SK-N-SH (cell line): ENCODE data around the gene AFAP1.

ENCODE experiments used
- NFIC ChIP-seq: IDR thresholded peaks from 2 replicates; pipeline ENCODE4 v1.4.0; 2012; ENCODE audit warnings: borderline replicate concordance
- POLR2AphosphoS5 ChIP-seq: IDR thresholded peaks from 2 replicates; pipeline ENCODE4 v1.6.1; 2012; ENCODE audit warnings: low read depth, low read length
- SMC3 ChIP-seq: IDR thresholded peaks from 2 replicates; pipeline ENCODE4 v1.6.1; 2012; ENCODE audit warnings: low read depth, low read length, improper control_type of control experiment
- TF ChIP-seq, protein P1 (sequence below): IDR thresholded peaks from 2 replicates; pipeline ENCODE4 v1.6.1; 2012; ENCODE audit warnings: mild to moderate bottlenecking, low read depth, low read length, moderate library complexity
- TF ChIP-seq, protein P2 (sequence below): IDR thresholded peaks from 2 replicates; pipeline ENCODE4 v1.4.0; 2012; ENCODE audit warnings: low read depth, borderline replicate concordance
- TF ChIP-seq, protein P3 (sequence below): fragments of 200-600 bp; sonication (generic); IDR thresholded peaks from 2 replicates; pipeline ENCODE4 v1.6.1; 2017; ENCODE audit warnings: antibody characterized with exemption, mild to moderate bottlenecking, moderate library complexity
- TF ChIP-seq, protein P4 (sequence below): fragments of 150-350 bp; IDR thresholded peaks from 2 replicates; pipeline ENCODE4 v1.6.1; 2016; ENCODE audit warnings: mild to moderate bottlenecking, low read depth, low read length

DNA sequence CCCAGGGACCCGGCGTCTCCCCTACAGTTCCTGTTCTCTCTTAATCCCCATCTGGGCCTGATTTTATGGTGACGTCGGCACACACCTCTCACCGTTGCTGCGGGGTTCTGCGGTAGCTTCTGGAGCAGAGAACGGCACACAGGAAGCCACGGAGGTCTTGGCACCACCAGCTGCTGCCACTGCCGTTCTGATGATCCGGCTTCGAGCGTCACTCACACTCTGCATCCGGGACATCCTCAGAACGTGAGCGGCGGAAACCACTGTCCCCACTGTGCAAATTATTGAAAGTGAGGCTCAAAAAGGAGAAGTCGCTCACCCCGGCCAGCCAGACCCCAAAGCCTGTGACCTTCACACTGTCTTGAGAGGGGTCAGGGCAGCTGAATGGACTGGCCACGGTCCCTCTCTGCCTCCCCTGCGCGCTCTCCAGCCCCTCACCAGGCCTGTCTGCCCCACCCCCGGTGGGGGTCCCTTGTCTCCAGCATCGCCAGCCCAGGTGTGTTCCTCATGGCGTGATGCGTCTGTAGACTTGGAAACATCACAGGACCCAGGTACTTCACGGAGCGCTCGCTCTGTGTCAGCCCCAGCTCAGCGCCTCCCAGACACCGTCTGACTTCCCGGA is 201.1 kb downstream of the AFAP1 start:
- TF ChIP-seq, protein P1, sequence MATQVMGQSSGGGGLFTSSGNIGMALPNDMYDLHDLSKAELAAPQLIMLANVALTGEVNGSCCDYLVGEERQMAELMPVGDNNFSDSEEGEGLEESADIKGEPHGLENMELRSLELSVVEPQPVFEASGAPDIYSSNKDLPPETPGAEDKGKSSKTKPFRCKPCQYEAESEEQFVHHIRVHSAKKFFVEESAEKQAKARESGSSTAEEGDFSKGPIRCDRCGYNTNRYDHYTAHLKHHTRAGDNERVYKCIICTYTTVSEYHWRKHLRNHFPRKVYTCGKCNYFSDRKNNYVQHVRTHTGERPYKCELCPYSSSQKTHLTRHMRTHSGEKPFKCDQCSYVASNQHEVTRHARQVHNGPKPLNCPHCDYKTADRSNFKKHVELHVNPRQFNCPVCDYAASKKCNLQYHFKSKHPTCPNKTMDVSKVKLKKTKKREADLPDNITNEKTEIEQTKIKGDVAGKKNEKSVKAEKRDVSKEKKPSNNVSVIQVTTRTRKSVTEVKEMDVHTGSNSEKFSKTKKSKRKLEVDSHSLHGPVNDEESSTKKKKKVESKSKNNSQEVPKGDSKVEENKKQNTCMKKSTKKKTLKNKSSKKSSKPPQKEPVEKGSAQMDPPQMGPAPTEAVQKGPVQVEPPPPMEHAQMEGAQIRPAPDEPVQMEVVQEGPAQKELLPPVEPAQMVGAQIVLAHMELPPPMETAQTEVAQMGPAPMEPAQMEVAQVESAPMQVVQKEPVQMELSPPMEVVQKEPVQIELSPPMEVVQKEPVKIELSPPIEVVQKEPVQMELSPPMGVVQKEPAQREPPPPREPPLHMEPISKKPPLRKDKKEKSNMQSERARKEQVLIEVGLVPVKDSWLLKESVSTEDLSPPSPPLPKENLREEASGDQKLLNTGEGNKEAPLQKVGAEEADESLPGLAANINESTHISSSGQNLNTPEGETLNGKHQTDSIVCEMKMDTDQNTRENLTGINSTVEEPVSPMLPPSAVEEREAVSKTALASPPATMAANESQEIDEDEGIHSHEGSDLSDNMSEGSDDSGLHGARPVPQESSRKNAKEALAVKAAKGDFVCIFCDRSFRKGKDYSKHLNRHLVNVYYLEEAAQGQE = no peak
- no peak for TF ChIP-seq POLR2AphosphoS5
- TF ChIP-seq, protein P2, sequence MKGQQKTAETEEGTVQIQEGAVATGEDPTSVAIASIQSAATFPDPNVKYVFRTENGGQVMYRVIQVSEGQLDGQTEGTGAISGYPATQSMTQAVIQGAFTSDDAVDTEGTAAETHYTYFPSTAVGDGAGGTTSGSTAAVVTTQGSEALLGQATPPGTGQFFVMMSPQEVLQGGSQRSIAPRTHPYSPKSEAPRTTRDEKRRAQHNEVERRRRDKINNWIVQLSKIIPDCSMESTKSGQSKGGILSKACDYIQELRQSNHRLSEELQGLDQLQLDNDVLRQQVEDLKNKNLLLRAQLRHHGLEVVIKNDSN = no peak
- TF ChIP-seq, protein P3, sequence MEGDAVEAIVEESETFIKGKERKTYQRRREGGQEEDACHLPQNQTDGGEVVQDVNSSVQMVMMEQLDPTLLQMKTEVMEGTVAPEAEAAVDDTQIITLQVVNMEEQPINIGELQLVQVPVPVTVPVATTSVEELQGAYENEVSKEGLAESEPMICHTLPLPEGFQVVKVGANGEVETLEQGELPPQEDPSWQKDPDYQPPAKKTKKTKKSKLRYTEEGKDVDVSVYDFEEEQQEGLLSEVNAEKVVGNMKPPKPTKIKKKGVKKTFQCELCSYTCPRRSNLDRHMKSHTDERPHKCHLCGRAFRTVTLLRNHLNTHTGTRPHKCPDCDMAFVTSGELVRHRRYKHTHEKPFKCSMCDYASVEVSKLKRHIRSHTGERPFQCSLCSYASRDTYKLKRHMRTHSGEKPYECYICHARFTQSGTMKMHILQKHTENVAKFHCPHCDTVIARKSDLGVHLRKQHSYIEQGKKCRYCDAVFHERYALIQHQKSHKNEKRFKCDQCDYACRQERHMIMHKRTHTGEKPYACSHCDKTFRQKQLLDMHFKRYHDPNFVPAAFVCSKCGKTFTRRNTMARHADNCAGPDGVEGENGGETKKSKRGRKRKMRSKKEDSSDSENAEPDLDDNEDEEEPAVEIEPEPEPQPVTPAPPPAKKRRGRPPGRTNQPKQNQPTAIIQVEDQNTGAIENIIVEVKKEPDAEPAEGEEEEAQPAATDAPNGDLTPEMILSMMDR = no peak
- TF ChIP-seq SMC3 = no peak
- TF ChIP-seq, protein P4, sequence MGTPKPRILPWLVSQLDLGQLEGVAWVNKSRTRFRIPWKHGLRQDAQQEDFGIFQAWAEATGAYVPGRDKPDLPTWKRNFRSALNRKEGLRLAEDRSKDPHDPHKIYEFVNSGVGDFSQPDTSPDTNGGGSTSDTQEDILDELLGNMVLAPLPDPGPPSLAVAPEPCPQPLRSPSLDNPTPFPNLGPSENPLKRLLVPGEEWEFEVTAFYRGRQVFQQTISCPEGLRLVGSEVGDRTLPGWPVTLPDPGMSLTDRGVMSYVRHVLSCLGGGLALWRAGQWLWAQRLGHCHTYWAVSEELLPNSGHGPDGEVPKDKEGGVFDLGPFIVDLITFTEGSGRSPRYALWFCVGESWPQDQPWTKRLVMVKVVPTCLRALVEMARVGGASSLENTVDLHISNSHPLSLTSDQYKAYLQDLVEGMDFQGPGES = no peak
- TF ChIP-seq NFIC = no peak
